Mucosa of stomach (tissue), 1 donor: ENCODE measurements around the gene STRN3.

Source experiments
- H3K27me3 ChIP-seq: one replicate; pipeline ENCODE4 v1.7.0; 2013; ENCODE audit warnings: mild to moderate bottlenecking, low read length; ENCODE audit not compliant: control insufficient read depth, insufficient read depth
- H3K36me3 ChIP-seq: one replicate; pipeline ENCODE4 v1.7.0; 2013; ENCODE audit warnings: low read length; ENCODE audit not compliant: control insufficient read depth, insufficient read depth
- H3K4me1 ChIP-seq: one replicate; pipeline ENCODE4 v1.7.0; 2013; ENCODE audit warnings: mild to moderate bottlenecking, low read length; ENCODE audit not compliant: control insufficient read depth, insufficient read depth
- H3K4me3 ChIP-seq: one replicate; pipeline ENCODE4 v1.7.0; 2013; ENCODE audit warnings: low read length
- H3K9ac ChIP-seq: one replicate; pipeline ENCODE4 v1.7.0; 2013; ENCODE audit warnings: mild to moderate bottlenecking, low read length, moderate library complexity
- H3K9me3 ChIP-seq: one replicate; pipeline ENCODE4 v1.7.0; 2013; ENCODE audit warnings: mild to moderate bottlenecking, low read length, moderate library complexity; ENCODE audit not compliant: control insufficient read depth
- donor health status: Pancreatic carcinoma.

The STRN3 gene

GRCh38 chr14:31029016-31029970, 3.1 kb upstream of the STRN3 start:
- H3K4me1 ChIP-seq: peaks cover 26% of the 10 kb centered on the region
- no peaks in the 10 kb centered on the region for H3K36me3 ChIP-seq
- H3K27me3 ChIP-seq: no peaks in the 10 kb centered on the region
- H3K9ac ChIP-seq: no peak overlapping the region
- H3K9me3 ChIP-seq: no peaks in the 10 kb centered on the region
- H3K4me3 ChIP-seq: no peak overlapping the region

GRCh38 chr14:31027847-31028246, 1.7 kb upstream of the STRN3 start:
- Histone ChIP-seq H3K27me3 (no peaks in the 10 kb centered on the region), H3K9me3 (no peaks in the 10 kb centered on the region), H3K4me1 (peaks cover 14% of the 10 kb centered on the region), H3K36me3 (no peaks in the 10 kb centered on the region), H3K4me3 (no peak overlapping the region), H3K9ac (no peak overlapping the region)

- peaks cover 9% of the 10 kb centered on the region for H3K4me1 ChIP-seq
- H3K4me3 ChIP-seq: peak overlapping the region; percentile 86
- peak overlapping the region; percentile 99 for H3K9ac ChIP-seq
- H3K36me3 ChIP-seq: no peaks in the 10 kb centered on the region
- H3K27me3 ChIP-seq: no peaks in the 10 kb centered on the region
- H3K9me3 ChIP-seq: no peaks in the 10 kb centered on the region
These were observed 464 bp upstream of the STRN3 start for GRCh38 chr14:31026450-31027235.

DNA sequence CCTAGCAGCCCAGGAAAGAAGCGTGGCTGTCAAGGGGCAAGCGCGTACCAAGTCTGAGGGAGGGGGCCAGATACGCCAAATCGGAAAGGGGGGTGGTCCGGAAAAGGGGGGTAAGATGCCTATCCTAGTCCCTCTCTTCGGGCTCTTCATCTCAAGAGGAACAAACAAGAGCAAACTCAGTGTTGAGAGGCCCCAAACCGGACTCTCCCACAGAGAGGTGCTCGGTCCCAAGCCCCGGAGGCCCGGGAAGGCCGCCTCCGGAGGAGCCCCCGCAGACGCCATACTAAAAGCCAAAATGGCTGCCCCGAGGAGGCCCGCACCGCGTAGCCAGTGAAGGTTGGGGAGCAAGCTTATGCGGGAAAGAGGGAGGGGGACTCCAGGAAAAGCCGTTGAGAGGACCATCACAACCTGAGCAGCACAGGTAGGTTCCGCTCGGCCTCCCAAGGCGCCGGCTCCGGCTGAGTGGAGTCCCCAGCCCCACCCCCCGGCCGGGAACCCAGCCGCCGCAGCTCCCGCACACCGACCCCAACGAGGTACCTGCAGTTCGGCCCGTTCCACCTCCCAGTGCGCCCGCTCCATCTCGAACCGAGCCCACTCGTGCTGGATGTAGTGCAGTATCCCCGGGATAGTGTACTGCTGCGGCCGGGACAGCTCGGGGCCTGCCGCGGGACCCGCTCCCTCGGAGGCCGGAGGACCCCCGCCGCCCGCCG, 657 bp downstream of the STRN3 start, which contains the start of gene AP4S1:
AP4S1 (plus strand) TSS at position 283 of the 710 bp plus-strand sequence. CDS start 40,548 bp downstream, outside the sequence.
- Histone ChIP-seq H3K4me1 (peaks cover 7% of the 10 kb centered on the region), H3K36me3 (no peaks in the 10 kb centered on the region), H3K9ac (peak within 1 kb of the TSS; percentile 99), H3K4me3 (peak within 1 kb of the TSS; percentile 88), H3K27me3 (no peaks in the 10 kb centered on the region), H3K9me3 (no peaks in the 10 kb centered on the region)

DNA sequence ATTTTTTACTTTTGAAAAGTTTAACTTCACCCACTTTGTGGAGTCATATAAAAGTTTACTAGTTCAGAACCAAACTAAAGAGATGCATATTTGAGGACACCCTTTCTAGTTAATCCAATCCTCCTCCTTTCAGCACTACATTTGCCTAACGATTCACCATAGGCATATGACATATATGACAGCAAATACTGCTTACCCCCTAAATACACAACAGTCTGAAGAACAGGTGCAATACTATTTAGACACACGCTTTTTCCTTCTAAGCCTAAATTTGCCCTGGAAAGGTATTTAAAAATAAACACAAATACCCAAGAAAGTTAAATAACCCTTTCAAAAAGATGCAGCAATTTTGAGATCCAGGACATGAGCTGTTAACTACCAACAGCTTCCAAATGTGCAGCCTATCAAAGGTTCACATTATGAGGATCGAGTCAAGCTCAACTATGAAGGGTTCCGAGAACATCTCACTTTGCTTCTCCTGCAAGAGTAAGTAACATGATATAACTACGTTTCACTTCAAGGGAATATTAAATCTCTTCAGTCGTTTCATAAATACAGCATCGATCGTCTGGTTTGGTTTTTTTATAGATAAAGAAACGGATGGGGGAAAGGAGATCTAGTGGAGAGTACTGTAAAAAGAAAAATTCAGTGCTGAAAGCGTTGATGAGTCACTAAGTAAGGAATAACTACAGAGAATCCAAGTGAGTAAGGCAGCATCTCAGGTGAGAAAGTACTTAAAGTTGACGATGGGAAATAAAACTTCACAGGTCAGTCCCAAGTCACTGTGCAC, 1.4 kb downstream of the STRN3 start:
- Histone ChIP-seq H3K27me3 (no peaks in the 10 kb centered on the region), H3K4me1 (peaks cover 7% of the 10 kb centered on the region), H3K9ac (peak overlapping the region; percentile 99), H3K36me3 (no peaks in the 10 kb centered on the region), H3K9me3 (no peaks in the 10 kb centered on the region), H3K4me3 (peak overlapping the region; percentile 88)

GRCh38 chr14:31024010-31024480, 2.1 kb downstream of the STRN3 start:
- H3K4me1 ChIP-seq: peaks cover 7% of the 10 kb centered on the region
- no peak overlapping the region for H3K4me3 ChIP-seq
- no peaks in the 10 kb centered on the region for H3K27me3 ChIP-seq
- no peaks in the 10 kb centered on the region for H3K36me3 ChIP-seq
- no peaks in the 10 kb centered on the region for H3K9me3 ChIP-seq
- H3K9ac ChIP-seq: peak overlapping the region; percentile 99

DNA sequence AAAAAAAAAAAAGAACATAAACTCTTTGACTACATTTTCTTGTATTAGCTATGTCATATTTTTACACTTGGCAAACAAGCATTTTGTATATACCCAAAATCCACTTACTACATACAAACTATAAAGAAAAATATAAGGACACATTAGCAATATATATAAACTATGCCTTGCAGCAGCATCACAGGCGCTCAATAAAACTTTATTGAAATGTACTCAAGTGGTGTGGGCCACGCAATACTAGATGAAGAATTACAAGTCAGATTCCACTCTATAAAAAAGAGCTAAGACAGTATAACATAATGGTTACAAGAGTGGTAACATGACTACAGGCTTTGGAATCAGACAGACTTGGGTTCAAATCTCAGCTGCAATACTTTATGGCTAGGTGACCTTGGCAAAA, 3.8 kb downstream of the STRN3 start:
- H3K4me1 ChIP-seq: peaks cover 7% of the 10 kb centered on the region
- no peak overlapping the region for H3K4me3 ChIP-seq
- no peaks in the 10 kb centered on the region for H3K27me3 ChIP-seq
- H3K9me3 ChIP-seq: no peaks in the 10 kb centered on the region
- no peaks in the 10 kb centered on the region for H3K36me3 ChIP-seq
- no peak overlapping the region for H3K9ac ChIP-seq

DNA sequence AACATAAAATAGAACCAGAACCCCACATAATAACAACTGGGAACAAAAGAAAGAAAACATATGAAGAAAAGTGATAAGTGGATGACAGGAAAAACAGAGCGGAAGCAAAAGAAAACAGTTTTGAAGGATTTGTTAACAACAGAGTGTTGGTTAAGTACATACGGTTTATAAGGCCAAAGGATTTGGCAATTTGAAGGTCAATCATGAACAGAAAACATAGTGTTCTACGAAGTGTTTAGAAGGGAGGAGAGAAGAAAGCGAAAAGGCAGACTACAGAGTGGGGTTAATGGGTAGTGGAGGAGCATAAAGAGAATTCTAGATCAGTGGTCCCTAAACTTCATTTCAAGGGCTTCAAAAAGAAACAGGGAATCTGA, 4.6 kb downstream of the STRN3 start:
- Histone ChIP-seq H3K36me3 (no peaks in the 10 kb centered on the region), H3K9me3 (no peaks in the 10 kb centered on the region), H3K9ac (no peak overlapping the region), H3K4me1 (peaks cover 7% of the 10 kb centered on the region), H3K27me3 (no peaks in the 10 kb centered on the region), H3K4me3 (no peak overlapping the region)

DNA sequence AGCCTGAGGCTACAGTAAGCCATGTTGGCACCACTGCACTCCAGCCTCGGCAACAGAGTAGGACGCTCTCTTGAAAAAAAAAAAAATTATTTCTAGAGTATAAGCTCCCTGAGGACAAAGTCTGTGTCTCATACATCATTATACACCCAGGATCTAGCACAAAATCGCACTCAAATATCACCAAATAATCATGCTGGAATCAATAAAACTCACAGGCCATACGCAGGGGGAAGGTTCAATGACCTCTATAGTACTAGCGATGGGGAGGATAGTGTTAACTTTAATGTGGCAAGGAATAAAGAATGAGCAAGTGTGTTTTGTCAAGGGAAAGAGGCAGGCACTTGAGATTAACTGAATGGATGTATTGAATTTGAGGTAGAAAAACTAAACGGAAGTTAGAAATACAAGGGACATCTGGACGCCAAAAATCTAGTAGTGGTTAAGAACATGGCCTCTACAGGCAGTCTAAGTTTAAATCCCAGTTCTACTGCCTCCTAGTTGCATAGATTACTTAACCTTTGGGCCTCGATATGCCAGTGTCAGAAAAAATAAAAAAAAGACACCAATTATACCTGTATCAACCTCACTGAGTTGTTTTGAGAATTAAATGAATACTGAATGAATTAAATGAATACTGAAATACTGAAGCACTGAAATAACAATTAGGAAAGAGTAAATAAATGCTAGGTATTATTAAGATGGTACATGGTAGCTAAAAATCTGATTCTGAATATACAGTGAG, 5.2 kb downstream of the STRN3 start:
- Histone ChIP-seq H3K27me3 (no peaks in the 10 kb centered on the region), H3K9ac (no peak overlapping the region), H3K4me1 (peaks cover 7% of the 10 kb centered on the region), H3K36me3 (no peaks in the 10 kb centered on the region), H3K9me3 (no peaks in the 10 kb centered on the region), H3K4me3 (no peak overlapping the region)

DNA sequence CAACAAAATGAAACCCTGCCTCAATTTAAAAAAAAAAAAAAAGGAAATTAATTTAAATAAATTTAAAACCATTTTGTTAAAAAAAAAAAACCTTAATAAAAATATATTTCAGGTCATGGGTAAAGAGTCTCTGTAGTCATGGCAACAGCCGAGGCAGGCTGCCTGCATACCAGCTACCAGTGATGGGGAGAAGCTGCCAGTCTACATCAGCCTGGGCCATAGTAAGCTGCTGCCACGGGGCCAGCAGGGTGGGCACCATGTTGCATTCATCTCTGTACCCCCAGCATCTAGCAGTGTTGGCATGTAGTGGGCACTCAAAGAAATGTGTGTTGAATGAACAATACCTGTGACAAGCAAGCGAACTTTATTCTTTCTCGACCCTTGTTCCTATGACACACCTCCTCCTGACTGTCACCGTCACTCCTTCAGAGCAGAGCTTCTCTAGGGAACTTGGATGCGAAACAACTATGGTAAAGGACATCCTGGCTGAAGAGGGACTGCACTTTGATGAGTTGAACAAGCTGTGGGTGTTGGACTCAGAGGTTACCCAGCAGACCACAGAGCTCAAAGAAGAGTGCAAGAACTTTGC, 8.0 kb downstream of the STRN3 start:
- H3K27me3 ChIP-seq: no peaks in the 10 kb centered on the region
- peaks cover 7% of the 10 kb centered on the region for H3K4me1 ChIP-seq
- no peaks in the 10 kb centered on the region for H3K9me3 ChIP-seq
- H3K36me3 ChIP-seq: no peaks in the 10 kb centered on the region
- H3K9ac ChIP-seq: no peak overlapping the region
- no peak overlapping the region for H3K4me3 ChIP-seq
